Neural cell (in vitro differentiated cells): ENCODE data around the gene CSKMT.

Experiments used
- CTCF ChIP-seq: fragments of 450-650 bp; IDR thresholded peaks from 2 replicates; pipeline ENCODE4 v1.5.1; 2014; ENCODE audit warnings: antibody characterized with exemption, mild to moderate bottlenecking, moderate library complexity; ENCODE audit not compliant: poor library complexity, severe bottlenecking
- EP300 ChIP-seq: fragments of 450-650 bp; conservative IDR thresholded peaks from 2 replicates; pipeline ENCODE4 v1.6.1; 2014; ENCODE audit warnings: antibody characterized with exemption, mild to moderate bottlenecking, moderate library complexity; ENCODE audit not compliant: poor library complexity, severe bottlenecking
- POLR2AphosphoS5 ChIP-seq: IDR thresholded peaks from 2 replicates; pipeline ENCODE4 v1.6.1; 2012
- SMC3 ChIP-seq: fragments of 450-650 bp; conservative IDR thresholded peaks from 2 replicates; pipeline ENCODE4 v1.6.1; 2014; ENCODE audit warnings: antibody characterized with exemption, mild to moderate bottlenecking, moderate library complexity; ENCODE audit not compliant: poor library complexity

DNA sequence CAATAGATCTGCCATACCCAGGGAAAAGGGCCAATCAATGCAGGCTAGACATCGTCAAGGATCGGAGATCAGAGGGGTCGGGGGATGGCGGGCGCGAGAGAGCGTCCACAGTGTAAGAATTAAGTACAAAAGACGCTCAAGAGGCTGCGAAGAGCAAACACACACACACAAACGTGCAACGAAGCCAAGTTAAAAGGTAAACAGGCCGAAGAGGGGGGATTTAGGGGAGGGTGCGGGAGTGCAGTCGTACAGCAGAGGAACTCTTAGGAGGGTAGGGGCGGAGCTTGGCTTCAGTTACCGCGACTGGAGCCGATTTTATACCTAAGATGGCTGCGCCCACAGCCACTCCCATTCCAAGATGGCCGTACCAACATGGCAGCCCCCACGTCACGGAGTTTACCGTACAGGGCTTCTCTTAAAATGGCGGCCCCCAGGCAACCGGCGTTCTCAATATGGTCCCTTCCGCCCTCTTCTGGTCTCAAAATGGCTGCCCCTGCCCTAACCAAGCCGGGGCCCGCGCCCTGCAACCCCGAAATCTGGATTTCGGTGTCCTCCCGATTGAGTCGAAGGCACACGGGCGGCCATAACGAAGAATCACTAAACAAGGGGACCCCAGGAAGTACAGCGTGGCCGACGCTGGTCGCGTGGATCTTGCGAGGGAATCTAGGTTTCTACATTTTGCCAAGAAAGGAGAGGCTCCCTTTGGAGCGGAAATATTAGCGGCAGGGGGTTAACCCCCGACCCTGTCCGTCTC is 44.3 kb downstream of the CSKMT start:
- peak; percentile 95 for TF ChIP-seq POLR2AphosphoS5
- TF ChIP-seq EP300: no peak
- peak; percentile 53 for TF ChIP-seq CTCF
- TF ChIP-seq SMC3: peak; percentile 46
